Measurements from ENCODE around the gene PEX1. TPM values are rescaled to one million over a fixed set of nuclear protein-coding genes. Genes with fewer than 3 reads are reported as not detected.
A peak's percentile ranks its signal among the peaks of the same experiment; 100 is the strongest.

PEX1 gene
- 1 to 10 TPM; 9.7 to 10.0 TPM for polyA plus RNA-seq

DNA sequence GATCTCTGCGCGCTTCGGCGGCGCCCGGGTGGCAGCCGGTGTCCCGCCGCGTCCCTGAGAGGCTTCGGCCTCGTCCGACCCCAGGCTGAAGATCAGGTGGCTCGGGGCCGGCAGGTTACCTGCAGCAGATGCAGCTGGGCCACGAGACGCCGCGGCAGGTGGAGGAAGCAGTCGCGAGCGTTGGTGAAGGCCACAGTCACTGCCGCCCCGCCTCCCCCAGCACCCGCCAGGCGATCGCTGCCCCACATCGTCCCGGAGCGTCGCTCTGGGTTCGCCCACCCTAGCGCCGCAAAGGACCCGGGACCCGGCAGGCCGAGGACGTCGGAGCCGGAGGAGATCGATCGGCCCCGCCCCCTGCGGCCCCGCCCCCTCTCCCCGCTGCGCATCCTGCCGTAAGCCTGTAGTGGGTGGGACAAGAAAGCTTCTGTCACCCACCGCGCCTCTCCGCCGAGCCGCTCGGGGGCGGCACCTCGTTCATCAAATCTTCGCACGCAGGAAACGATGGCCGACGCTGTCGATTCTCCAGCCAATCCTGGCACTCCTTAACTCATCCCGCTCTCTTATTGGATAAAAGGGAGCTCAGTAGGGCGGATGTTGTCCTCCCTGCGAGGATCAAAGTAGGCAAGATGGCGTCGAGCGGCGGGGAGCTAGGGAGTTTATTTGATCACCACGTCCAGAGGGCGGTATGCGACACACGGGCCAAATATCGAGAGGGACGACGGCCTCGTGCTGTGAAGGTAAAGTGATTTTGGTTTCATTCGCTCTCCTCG, at the start of gene PEX1, which contains the start of gene RBM48:
PEX1 (minus strand) TSS at position 333 of the 770 bp plus-strand sequence; CDS start at position 248, 85 bp downstream.
RBM48 (plus strand) TSS at position 608 of the 770 bp plus-strand sequence; CDS start at position 627, 19 bp downstream.
- Histone ChIP-seq H3K36me3 (ENCODE audit: control insufficient read depth in 2 of 2, insufficient read depth in 2 of 2, low read length in 1 of 2) (peaks cover 2 to 5% of the 10 kb centered on the region in 2 donors), H3K4me1 (ENCODE audit: control insufficient read depth in 2 of 2, insufficient read depth in 2 of 2, low read length in 1 of 2) (no peaks in the 10 kb centered on the region), H3K9me3 (ENCODE audit: control insufficient read depth in 2 of 2, insufficient read depth in 1 of 2, low read depth in 1 of 2, low read length in 1 of 2) (no peaks in the 10 kb centered on the region), H3K4me3 (ENCODE audit: low read depth in 1 of 2, low read length in 2 of 2) (peak within 1 kb of the TSS; percentile 92 to 95), H3K27ac (ENCODE audit: low read depth in 2 of 2, low read length in 1 of 2) (peak within 1 kb of the TSS; percentile 68 to 98), H3K27me3 (ENCODE audit: control insufficient read depth in 1 of 2, insufficient read depth in 2 of 2, low read length in 2 of 2) (no peaks in the 10 kb centered on the region)
- 0 to 1% methylated on average over 71 to 79 of the region's 79 CpGs for WGBS, 2 donors

DNA sequence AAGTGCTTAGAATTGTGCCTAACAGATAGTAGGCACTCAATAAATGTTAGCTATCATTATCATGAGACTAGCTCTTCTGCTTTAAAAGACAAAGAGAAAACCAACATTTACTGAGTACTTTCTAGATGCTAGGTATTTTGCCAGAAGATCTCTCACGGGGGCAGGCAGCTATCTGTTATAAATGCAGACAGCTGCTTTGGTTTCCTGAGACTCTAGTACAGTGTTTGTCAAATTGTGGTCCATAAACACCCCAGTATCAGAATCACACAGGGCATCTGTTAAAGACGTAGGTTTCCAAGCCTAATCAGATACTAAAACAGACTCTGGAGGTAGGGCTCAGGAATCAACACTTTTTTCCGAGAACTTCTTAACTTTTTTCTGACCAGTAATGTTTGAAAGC, 48.0 kb upstream of the PEX1 start:
- H3K27me3 ChIP-seq (ENCODE audit: control insufficient read depth in 1 of 2, insufficient read depth in 2 of 2, low read length in 2 of 2), result no peaks in the 10 kb centered on the region
- peaks cover 3 to 10% of the 10 kb centered on the region in 2 donors for H3K36me3 ChIP-seq (ENCODE audit: control insufficient read depth in 2 of 2, insufficient read depth in 2 of 2, low read length in 1 of 2)
- WGBS, 2 donors, result 87 to 91% methylated on average over 3 of the region's 3 CpGs

DNA sequence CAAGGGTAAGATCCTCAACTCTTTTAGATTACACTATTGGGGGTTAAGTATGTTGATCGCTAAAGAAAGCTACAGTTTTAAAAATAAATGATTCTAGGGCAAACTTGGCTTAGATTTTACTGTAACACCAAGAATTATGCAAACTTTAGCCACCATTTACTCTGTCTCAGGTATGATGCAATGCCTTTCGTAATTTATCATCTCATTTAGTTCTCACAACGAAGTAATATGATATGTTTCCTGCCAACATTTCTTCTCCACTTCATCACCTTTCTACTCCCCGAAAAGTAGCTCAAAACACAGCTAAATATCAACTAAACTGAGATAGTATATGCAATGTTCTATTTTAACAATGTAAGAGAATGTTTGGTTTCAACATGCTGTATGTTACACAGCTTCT, 40.8 kb upstream of the PEX1 start:
- 90 to 92% methylated on average over 4 of the region's 4 CpGs for WGBS, 2 donors
- Histone ChIP-seq H3K27me3 (ENCODE audit: control insufficient read depth in 1 of 2, insufficient read depth in 2 of 2, low read length in 2 of 2) (no peaks in the 10 kb centered on the region), H3K4me1 (ENCODE audit: control insufficient read depth in 2 of 2, insufficient read depth in 2 of 2, low read length in 1 of 2) (no peaks in the 10 kb centered on the region), H3K9me3 (ENCODE audit: control insufficient read depth in 2 of 2, insufficient read depth in 1 of 2, low read depth in 1 of 2, low read length in 1 of 2) (no peaks in the 10 kb centered on the region), H3K27ac (ENCODE audit: low read depth in 2 of 2, low read length in 1 of 2) (no peak overlapping the region), H3K4me3 (ENCODE audit: low read depth in 1 of 2, low read length in 2 of 2) (no peak overlapping the region), H3K36me3 (ENCODE audit: control insufficient read depth in 2 of 2, insufficient read depth in 2 of 2, low read length in 1 of 2) (peaks cover 2 to 4% of the 10 kb centered on the region in 2 donors)

More for the DNA sequence above, 48.0 kb upstream of the PEX1 start:
- Histone ChIP-seq H3K9me3 (ENCODE audit: control insufficient read depth in 2 of 2, insufficient read depth in 1 of 2, low read depth in 1 of 2, low read length in 1 of 2) (no peaks in the 10 kb centered on the region), H3K4me3 (ENCODE audit: low read depth in 1 of 2, low read length in 2 of 2) (no peak overlapping the region), H3K27ac (ENCODE audit: low read depth in 2 of 2, low read length in 1 of 2) (no peak overlapping the region), H3K4me1 (ENCODE audit: control insufficient read depth in 2 of 2, insufficient read depth in 2 of 2, low read length in 1 of 2) (no peaks in the 10 kb centered on the region)

DNA sequence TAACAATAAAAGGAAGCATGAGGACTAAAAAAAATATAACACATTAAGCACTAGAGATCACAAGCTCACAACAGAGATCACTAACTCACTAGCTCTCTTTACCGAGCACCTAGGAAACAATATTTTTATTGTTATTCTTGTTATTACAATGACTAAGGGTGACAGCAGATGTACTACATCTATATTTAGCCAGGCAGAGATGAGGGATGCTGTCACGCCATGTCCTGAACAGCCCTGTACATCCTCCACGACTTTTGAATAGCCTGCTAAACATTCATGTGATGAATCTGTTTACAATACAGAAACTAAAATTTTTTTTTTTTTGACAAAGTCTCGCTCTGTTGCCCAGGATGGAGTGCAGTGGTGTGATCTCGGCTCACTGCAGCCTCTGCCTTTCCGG, 39.1 kb upstream of the PEX1 start:
- peaks cover 4 to 5% of the 10 kb centered on the region in 2 donors for H3K36me3 ChIP-seq (ENCODE audit: control insufficient read depth in 2 of 2, insufficient read depth in 2 of 2, low read length in 1 of 2)
- 86 to 88% methylated on average over 6 of the region's 6 CpGs for WGBS, 2 donors
- H3K4me1 ChIP-seq (ENCODE audit: control insufficient read depth in 2 of 2, insufficient read depth in 2 of 2, low read length in 1 of 2), result no peaks in the 10 kb centered on the region
- H3K27ac ChIP-seq (ENCODE audit: low read depth in 2 of 2, low read length in 1 of 2), result no peak overlapping the region
- no peaks in the 10 kb centered on the region for H3K9me3 ChIP-seq (ENCODE audit: control insufficient read depth in 2 of 2, insufficient read depth in 1 of 2, low read depth in 1 of 2, low read length in 1 of 2)
- H3K27me3 ChIP-seq (ENCODE audit: control insufficient read depth in 1 of 2, insufficient read depth in 2 of 2, low read length in 2 of 2), result no peaks in the 10 kb centered on the region
- no peak overlapping the region for H3K4me3 ChIP-seq (ENCODE audit: low read depth in 1 of 2, low read length in 2 of 2)

DNA sequence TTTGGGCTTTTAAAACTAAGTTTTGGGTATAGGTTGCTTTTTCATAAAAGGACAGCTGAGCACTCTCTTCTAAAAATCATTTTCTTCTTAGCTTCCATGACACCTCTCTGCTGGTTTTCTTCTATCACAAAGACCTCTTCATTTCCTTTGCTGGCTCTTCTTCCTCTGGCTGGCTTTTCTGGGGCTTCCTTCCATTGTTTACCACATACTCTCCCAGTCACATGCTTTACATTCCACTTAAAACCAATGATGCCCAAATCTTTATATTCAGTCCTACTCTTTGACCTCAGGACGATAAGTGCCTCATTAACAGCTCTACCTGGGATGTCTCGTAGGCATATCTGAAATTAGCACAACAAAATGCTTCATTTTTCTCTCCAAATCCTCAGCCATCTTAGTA, 35.0 kb upstream of the PEX1 start:
- H3K36me3 ChIP-seq (ENCODE audit: control insufficient read depth in 2 of 2, insufficient read depth in 2 of 2, low read length in 1 of 2), result peaks cover 3 to 5% of the 10 kb centered on the region in 2 donors
- no peak overlapping the region for H3K4me3 ChIP-seq (ENCODE audit: low read depth in 1 of 2, low read length in 2 of 2)
- H3K27ac ChIP-seq (ENCODE audit: low read depth in 2 of 2, low read length in 1 of 2), result no peak overlapping the region
- H3K27me3 ChIP-seq (ENCODE audit: control insufficient read depth in 1 of 2, insufficient read depth in 2 of 2, low read length in 2 of 2), result no peaks in the 10 kb centered on the region
- WGBS, 2 donors, result 85 to 87% methylated on average over 2 of the region's 2 CpGs
- no peaks in the 10 kb centered on the region for H3K4me1 ChIP-seq (ENCODE audit: control insufficient read depth in 2 of 2, insufficient read depth in 2 of 2, low read length in 1 of 2)
- H3K9me3 ChIP-seq (ENCODE audit: control insufficient read depth in 2 of 2, insufficient read depth in 1 of 2, low read depth in 1 of 2, low read length in 1 of 2), result no peaks in the 10 kb centered on the region

DNA sequence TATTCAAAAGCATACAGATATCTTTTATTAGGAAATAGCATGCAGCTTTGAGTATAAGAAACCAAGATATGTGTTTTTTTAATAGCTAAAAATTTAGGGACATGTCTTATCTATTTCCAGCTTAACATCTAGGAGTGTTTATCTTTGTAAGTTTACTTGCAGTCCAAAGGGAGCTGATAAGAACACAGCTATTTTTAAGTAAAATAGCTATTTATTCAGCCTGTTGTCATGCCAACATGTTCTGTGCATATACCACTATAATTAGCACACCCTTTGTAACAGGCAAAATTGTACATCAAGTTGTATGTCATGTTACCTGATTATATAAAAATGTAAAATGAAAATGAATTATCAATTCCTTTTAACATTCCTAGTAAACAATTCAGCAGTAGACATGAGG, 32.3 kb upstream of the PEX1 start:
- peaks cover 0 to 3% of the 10 kb centered on the region in 2 donors for H3K36me3 ChIP-seq (ENCODE audit: control insufficient read depth in 2 of 2, insufficient read depth in 2 of 2, low read length in 1 of 2)
- H3K27ac ChIP-seq (ENCODE audit: low read depth in 2 of 2, low read length in 1 of 2), result no peak overlapping the region
- H3K4me1 ChIP-seq (ENCODE audit: control insufficient read depth in 2 of 2, insufficient read depth in 2 of 2, low read length in 1 of 2), result no peaks in the 10 kb centered on the region
- no peak overlapping the region for H3K4me3 ChIP-seq (ENCODE audit: low read depth in 1 of 2, low read length in 2 of 2)
- no peaks in the 10 kb centered on the region for H3K9me3 ChIP-seq (ENCODE audit: control insufficient read depth in 2 of 2, insufficient read depth in 1 of 2, low read depth in 1 of 2, low read length in 1 of 2)
- no peaks in the 10 kb centered on the region for H3K27me3 ChIP-seq (ENCODE audit: control insufficient read depth in 1 of 2, insufficient read depth in 2 of 2, low read length in 2 of 2)

DNA sequence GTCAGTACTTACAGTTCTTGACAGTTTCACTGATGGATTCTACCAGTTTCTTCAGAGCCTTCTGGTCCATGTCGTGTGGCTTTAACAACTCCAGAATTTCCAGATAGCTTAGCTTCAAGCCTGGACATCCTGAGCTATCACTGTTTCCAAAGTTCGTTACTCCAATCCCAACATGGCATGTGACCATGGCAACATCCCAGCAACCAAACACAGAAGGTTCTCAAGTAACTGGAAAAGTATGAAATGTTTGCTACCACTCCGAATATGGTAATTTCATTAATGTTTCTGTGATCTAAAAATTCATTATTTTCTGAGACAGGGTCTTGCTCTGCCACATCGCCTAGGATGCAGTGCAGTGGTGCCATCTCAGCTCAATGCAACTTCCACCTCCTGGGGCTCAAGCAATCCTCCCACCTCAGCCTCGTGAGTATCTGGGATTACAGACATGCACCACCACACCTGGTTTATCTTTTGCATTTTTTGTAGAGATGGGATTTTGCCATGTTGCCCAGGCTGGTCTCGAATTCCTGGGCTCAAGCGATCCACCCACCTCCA, 29.6 kb upstream of the PEX1 start:
- H3K9me3 ChIP-seq (ENCODE audit: control insufficient read depth in 2 of 2, insufficient read depth in 1 of 2, low read depth in 1 of 2, low read length in 1 of 2), result no peaks in the 10 kb centered on the region
- H3K36me3 ChIP-seq (ENCODE audit: control insufficient read depth in 2 of 2, insufficient read depth in 2 of 2, low read length in 1 of 2), result no peaks in the 10 kb centered on the region
- no peaks in the 10 kb centered on the region for H3K4me1 ChIP-seq (ENCODE audit: control insufficient read depth in 2 of 2, insufficient read depth in 2 of 2, low read length in 1 of 2)
- WGBS, 2 donors, result 84 to 85% methylated on average over 7 of the region's 7 CpGs
- no peak overlapping the region for H3K4me3 ChIP-seq (ENCODE audit: low read depth in 1 of 2, low read length in 2 of 2)
- H3K27ac ChIP-seq (ENCODE audit: low read depth in 2 of 2, low read length in 1 of 2), result no peak overlapping the region
- no peaks in the 10 kb centered on the region for H3K27me3 ChIP-seq (ENCODE audit: control insufficient read depth in 1 of 2, insufficient read depth in 2 of 2, low read length in 2 of 2)

DNA sequence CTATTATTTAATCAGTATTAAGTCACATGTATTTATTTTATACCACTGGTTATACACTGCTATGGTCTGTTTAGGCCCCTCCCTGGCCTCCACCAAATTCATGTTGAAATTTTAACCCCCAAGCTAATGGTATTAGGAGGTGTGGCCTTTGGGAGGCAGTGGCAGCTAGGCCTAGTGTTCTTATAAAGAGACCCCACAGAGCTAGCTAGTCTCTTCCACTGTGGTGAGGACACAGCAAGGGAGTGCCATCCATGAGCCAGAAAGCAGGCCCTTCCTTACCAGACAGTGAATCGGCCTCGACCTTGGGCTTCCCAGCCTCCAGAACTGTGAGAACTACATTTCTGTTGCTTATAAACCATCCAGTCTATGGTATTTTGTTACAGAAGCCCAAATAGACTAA, 28.9 kb upstream of the PEX1 start:
- 92 to 93% methylated on average over 2 of the region's 2 CpGs for WGBS, 2 donors
- Histone ChIP-seq H3K27ac (ENCODE audit: low read depth in 2 of 2, low read length in 1 of 2) (no peak overlapping the region), H3K27me3 (ENCODE audit: control insufficient read depth in 1 of 2, insufficient read depth in 2 of 2, low read length in 2 of 2) (no peaks in the 10 kb centered on the region), H3K9me3 (ENCODE audit: control insufficient read depth in 2 of 2, insufficient read depth in 1 of 2, low read depth in 1 of 2, low read length in 1 of 2) (no peaks in the 10 kb centered on the region), H3K36me3 (ENCODE audit: control insufficient read depth in 2 of 2, insufficient read depth in 2 of 2, low read length in 1 of 2) (no peaks in the 10 kb centered on the region), H3K4me3 (ENCODE audit: low read depth in 1 of 2, low read length in 2 of 2) (no peak overlapping the region), H3K4me1 (ENCODE audit: control insufficient read depth in 2 of 2, insufficient read depth in 2 of 2, low read length in 1 of 2) (no peaks in the 10 kb centered on the region)

DNA sequence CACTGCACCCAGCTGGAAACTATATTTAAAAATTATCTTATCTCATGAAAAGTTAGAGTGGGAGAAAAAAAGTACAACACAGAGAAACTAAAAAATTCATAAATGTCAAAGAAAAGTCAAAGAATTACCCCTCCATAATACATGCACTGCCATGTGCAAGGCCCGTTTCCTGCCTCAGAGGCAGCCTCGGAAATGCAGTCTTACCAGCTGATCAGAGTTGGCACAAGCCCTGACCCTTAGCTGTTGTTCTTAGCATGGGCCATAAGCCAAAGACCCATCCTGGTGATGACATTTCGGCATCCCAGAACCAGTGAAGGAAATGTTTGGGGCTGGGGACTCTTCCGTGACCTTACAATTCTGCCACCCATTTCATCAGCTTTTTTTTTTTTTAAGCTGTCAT, 21.9 kb upstream of the PEX1 start:
- Histone ChIP-seq H3K9me3 (ENCODE audit: control insufficient read depth in 2 of 2, insufficient read depth in 1 of 2, low read depth in 1 of 2, low read length in 1 of 2) (no peaks in the 10 kb centered on the region), H3K4me3 (ENCODE audit: low read depth in 1 of 2, low read length in 2 of 2) (no peak overlapping the region), H3K4me1 (ENCODE audit: control insufficient read depth in 2 of 2, insufficient read depth in 2 of 2, low read length in 1 of 2) (no peaks in the 10 kb centered on the region), H3K27ac (ENCODE audit: low read depth in 2 of 2, low read length in 1 of 2) (no peak overlapping the region), H3K36me3 (ENCODE audit: control insufficient read depth in 2 of 2, insufficient read depth in 2 of 2, low read length in 1 of 2) (no peaks in the 10 kb centered on the region), H3K27me3 (ENCODE audit: control insufficient read depth in 1 of 2, insufficient read depth in 2 of 2, low read length in 2 of 2) (no peaks in the 10 kb centered on the region)
- 67 to 74% methylated on average over 4 of the region's 4 CpGs for WGBS, 2 donors

DNA sequence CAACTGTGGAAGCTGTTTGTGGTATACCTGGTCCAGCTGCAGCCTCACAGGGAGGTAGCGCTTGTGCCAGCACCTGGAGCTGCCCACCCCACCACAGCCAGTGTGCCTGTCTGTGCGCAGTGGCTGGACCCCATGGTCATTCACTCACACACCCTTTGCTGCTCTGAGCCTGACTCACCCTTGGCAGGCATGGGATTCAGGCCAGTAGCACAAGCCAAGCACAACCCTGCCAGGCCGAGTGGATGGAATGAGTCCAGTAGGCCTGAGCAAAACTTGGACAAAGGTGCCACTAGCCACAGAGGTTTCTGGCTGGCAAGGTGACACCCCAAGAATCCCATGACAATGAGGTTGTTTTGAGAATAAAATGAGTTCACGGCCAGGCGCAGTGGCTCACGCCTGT, 19.3 kb upstream of the PEX1 start:
- Histone ChIP-seq H3K9me3 (ENCODE audit: control insufficient read depth in 2 of 2, insufficient read depth in 1 of 2, low read depth in 1 of 2, low read length in 1 of 2) (no peaks in the 10 kb centered on the region), H3K4me3 (ENCODE audit: low read depth in 1 of 2, low read length in 2 of 2) (no peak overlapping the region), H3K4me1 (ENCODE audit: control insufficient read depth in 2 of 2, insufficient read depth in 2 of 2, low read length in 1 of 2) (no peaks in the 10 kb centered on the region), H3K27me3 (ENCODE audit: control insufficient read depth in 1 of 2, insufficient read depth in 2 of 2, low read length in 2 of 2) (no peaks in the 10 kb centered on the region), H3K27ac (ENCODE audit: low read depth in 2 of 2, low read length in 1 of 2) (no peak overlapping the region), H3K36me3 (ENCODE audit: control insufficient read depth in 2 of 2, insufficient read depth in 2 of 2, low read length in 1 of 2) (no peaks in the 10 kb centered on the region)
- WGBS, 2 donors, result 89 to 93% methylated on average over 6 of the region's 6 CpGs

Measured in esophagus (tissue), 2 donors.